IPS-NIHi7 (cell line): ENCODE data around the gene GLRA3.
"Not testable (repeated sequence)": the region's sequence is repeated elsewhere in the genome, so short reads cannot be mapped to it uniquely, and the experiment has no call there.

Source experiments
- DNase-seq: peaks from one replicate; pipeline ENCODE4 v3.0.0; 2012; ENCODE audit warnings: mixed read lengths; ENCODE audit errors: extremely low spot score

Gene GLRA3

GRCh38 chr4:174658246-174658645 is 170.8 kb downstream of the GLRA3 start:
- DNase-seq, result no peak

GRCh38 chr4:174657472-174657871 is 171.6 kb downstream of the GLRA3 start:
- no peak for DNase-seq

- DNase-seq, result no peak
Measured at GRCh38 chr4:174654634-174655033, 174.4 kb downstream of the GLRA3 start.

GRCh38 chr4:174650711-174651355 is 178.2 kb downstream of the GLRA3 start:
- no peak for DNase-seq

- no peak for DNase-seq
Measured at GRCh38 chr4:174648812-174649211, 180.2 kb downstream of the GLRA3 start.

GRCh38 chr4:174646326-174646725 is 182.7 kb downstream of the GLRA3 start:
- DNase-seq, result no peak

GRCh38 chr4:174640146-174640545 is 188.9 kb downstream of the GLRA3 start:
- no peak for DNase-seq

GRCh38 chr4:174635732-174636131 is 193.3 kb downstream of the GLRA3 start:
- no peak for DNase-seq

- DNase-seq, result no peak
Measured at GRCh38 chr4:174633399-174633798, 195.6 kb downstream of the GLRA3 start.

- peak; percentile 42 for DNase-seq
Measured at GRCh38 chr4:174631901-174632758, 196.9 kb downstream of the GLRA3 start.

GRCh38 chr4:174629907-174630450 is 199.1 kb downstream of the GLRA3 start:
- not testable (repeated sequence) for DNase-seq

- DNase-seq, result no peak
Measured at GRCh38 chr4:174629265-174629664, 199.8 kb downstream of the GLRA3 start.

- DNase-seq, result no peak
Measured at GRCh38 chr4:174628191-174628590, 200.9 kb downstream of the GLRA3 start.

- DNase-seq, result no peak
Measured at GRCh38 chr4:174627473-174627872, 201.6 kb downstream of the GLRA3 start.

GRCh38 chr4:174626342-174627008 is 202.6 kb downstream of the GLRA3 start:
- no peak for DNase-seq

- DNase-seq, result no peak
Measured at GRCh38 chr4:174616661-174617060, 212.4 kb downstream of the GLRA3 start.

- DNase-seq, result no peak
Measured at GRCh38 chr4:174613979-174614378, 215.1 kb downstream of the GLRA3 start.

- DNase-seq, result no peak
Measured at GRCh38 chr4:174611792-174612191, 217.3 kb downstream of the GLRA3 start.

- no peak for DNase-seq
Measured at GRCh38 chr4:174607792-174608191, 221.3 kb downstream of the GLRA3 start.

GRCh38 chr4:174604198-174604597 is 224.8 kb downstream of the GLRA3 start:
- DNase-seq, result no peak

GRCh38 chr4:174600391-174600790 is 228.7 kb downstream of the GLRA3 start:
- DNase-seq, result no peak

- no peak for DNase-seq
Measured at GRCh38 chr4:174598800-174599199, 230.2 kb downstream of the GLRA3 start.
